ENCODE data around the gene MEPE.

The MEPE gene

DNA sequence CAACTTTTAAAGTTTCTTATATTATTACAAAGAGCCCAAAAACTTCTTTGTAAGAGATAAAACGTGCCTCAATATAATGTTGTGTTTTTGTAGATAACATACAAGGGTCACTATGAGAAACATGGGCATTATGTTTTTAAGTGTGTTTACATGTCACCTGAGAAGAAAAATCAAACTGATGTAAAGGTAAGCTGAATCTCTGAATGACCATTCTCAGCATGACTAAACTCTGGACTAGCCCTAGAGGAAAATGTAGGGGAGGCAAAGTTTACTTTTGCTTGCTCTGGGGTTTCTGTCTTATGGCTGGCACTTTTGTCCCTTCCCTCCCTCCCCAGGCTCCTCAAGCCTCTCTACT, 6.8 kb downstream of the MEPE start:
- Histone ChIP-seq H3K9me3 (ENCODE audit: control insufficient read depth, insufficient read depth, low read length) (no peaks in the 10 kb centered on the region), H3K27ac (ENCODE audit: low read length) (no peak overlapping the region), H3K4me1 (ENCODE audit: control insufficient read depth, insufficient read depth, low read length) (peaks cover 4% of the 10 kb centered on the region; the same call in 1 of the 2 replicates), H3K4me3 (ENCODE audit: low read length) (no peak overlapping the region), H3K27me3 (ENCODE audit: control insufficient read depth, insufficient read depth, low read length) (no peaks in the 10 kb centered on the region; the same call in 1 of the 2 replicates), H3K36me3 (ENCODE audit: control insufficient read depth, insufficient read depth, low read length) (no peaks in the 10 kb centered on the region)
- no peak for DNase-seq (ENCODE audit: low read depth, low spot score)
- WGBS (ENCODE audit: insufficient coverage, insufficient read length): no CpG with 5 or more reads among the region's 1 CpG

DNA sequence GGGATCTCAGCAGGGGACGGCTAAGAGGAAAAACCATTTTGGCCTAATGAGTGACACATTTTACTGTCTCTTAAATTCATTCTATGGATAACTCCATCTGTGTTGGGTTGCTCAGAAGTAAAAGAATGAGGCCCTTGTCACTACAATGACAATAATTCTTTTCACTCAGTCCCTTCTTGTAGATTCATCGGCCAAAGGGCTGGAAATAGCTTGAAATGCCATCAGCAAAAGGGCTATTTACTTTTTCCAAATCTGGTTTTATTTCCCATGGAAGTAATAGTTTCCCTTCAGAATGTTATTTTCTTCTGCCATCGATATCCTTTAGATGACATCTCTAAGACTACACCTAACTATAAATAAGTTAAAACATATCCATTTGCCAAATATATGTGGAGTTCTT, 7.4 kb downstream of the MEPE start:
- Histone ChIP-seq H3K9me3 (ENCODE audit: control insufficient read depth, insufficient read depth, low read length) (no peaks in the 10 kb centered on the region), H3K36me3 (ENCODE audit: control insufficient read depth, insufficient read depth, low read length) (no peaks in the 10 kb centered on the region), H3K27me3 (ENCODE audit: control insufficient read depth, insufficient read depth, low read length) (no peaks in the 10 kb centered on the region; the same call in 1 of the 2 replicates), H3K4me3 (ENCODE audit: low read length) (no peak overlapping the region), H3K27ac (ENCODE audit: low read length) (no peak overlapping the region), H3K4me1 (ENCODE audit: control insufficient read depth, insufficient read depth, low read length) (peaks cover 4% of the 10 kb centered on the region; the same call in 1 of the 2 replicates)
- no peak for DNase-seq (ENCODE audit: low read depth, low spot score)
- no CpG with 5 or more reads among the region's 3 CpGs for WGBS (ENCODE audit: insufficient coverage, insufficient read length)

DNA sequence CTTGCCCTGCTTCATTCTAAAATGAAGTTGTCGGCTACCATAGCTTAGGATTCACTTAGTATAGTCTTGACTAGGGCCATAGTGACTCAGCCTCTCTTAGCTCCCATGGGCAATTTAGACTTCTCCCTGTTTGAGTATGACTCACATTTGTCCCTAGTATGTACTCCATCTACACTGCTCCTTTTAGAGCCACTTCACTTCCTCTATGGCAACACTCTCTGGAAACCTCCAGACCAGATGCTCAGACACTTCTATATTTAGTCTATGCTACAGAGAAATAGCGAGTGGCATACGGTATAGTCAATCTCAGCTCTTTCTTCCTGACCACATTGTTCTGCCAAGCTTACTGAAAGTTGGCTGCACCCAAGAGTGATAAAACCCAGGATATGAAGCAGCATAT, 11.2 kb downstream of the MEPE start:
- no CpG with 5 or more reads among the region's 3 CpGs for WGBS (ENCODE audit: insufficient coverage, insufficient read length)
- H3K27ac ChIP-seq (ENCODE audit: low read length): no peak overlapping the region
- no peaks in the 10 kb centered on the region for H3K9me3 ChIP-seq (ENCODE audit: control insufficient read depth, insufficient read depth, low read length)
- no peaks in the 10 kb centered on the region for H3K36me3 ChIP-seq (ENCODE audit: control insufficient read depth, insufficient read depth, low read length)
- DNase-seq (ENCODE audit: low read depth, low spot score): no peak
- peaks cover 3% of the 10 kb centered on the region; the same call in 1 of the 2 replicates for H3K4me1 ChIP-seq (ENCODE audit: control insufficient read depth, insufficient read depth, low read length)
- H3K27me3 ChIP-seq (ENCODE audit: control insufficient read depth, insufficient read depth, low read length): no peaks in the 10 kb centered on the region; the same call in 1 of the 2 replicates
- H3K4me3 ChIP-seq (ENCODE audit: low read length): no peak overlapping the region

DNA sequence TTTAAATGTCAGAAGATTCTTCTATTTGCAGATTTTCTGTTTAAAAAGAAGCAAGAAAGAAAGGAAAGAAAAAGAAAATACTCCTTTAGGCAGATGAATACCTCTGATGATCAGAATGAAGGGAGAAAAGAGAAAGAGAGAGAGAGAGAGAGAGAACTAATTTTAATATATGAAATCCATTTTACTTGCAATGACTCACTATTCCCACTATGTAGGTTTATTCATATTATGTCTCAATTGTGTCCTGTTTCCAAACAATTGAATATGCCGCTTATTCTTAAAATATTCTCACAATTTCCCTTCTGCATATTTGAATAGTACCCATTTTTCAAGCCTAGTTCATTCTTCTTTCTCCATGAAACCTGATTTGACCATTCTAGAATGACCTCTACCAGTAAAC, 11.7 kb downstream of the MEPE start:
- Histone ChIP-seq H3K27ac (ENCODE audit: low read length) (no peak overlapping the region), H3K4me3 (ENCODE audit: low read length) (no peak overlapping the region), H3K4me1 (ENCODE audit: control insufficient read depth, insufficient read depth, low read length) (peaks cover 1% of the 10 kb centered on the region; the same call in 1 of the 2 replicates), H3K9me3 (ENCODE audit: control insufficient read depth, insufficient read depth, low read length) (no peaks in the 10 kb centered on the region), H3K27me3 (ENCODE audit: control insufficient read depth, insufficient read depth, low read length) (no peaks in the 10 kb centered on the region; the same call in 1 of the 2 replicates), H3K36me3 (ENCODE audit: control insufficient read depth, insufficient read depth, low read length) (no peaks in the 10 kb centered on the region)
- WGBS (ENCODE audit: insufficient coverage, insufficient read length): 100% methylated on average over 1 of the region's 1 CpG
- DNase-seq (ENCODE audit: low read depth, low spot score): no peak

DNA sequence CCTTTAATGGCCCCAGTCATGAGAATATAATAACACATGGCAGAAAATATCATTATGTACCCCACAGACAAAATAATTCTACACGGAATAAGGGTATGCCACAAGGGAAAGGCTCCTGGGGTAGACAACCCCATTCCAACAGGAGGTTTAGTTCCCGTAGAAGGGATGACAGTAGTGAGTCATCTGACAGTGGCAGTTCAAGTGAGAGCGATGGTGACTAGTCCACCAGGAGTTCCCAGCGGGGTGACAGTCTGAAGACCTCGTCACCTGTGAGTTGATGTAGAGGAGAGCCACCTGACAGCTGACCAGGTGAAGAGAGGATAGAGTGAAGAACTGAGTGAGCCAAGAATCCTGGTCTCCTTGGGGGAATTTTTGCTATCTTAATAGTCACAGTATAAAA, 13.5 kb downstream of the MEPE start:
- Histone ChIP-seq H3K36me3 (ENCODE audit: control insufficient read depth, insufficient read depth, low read length) (no peaks in the 10 kb centered on the region), H3K4me1 (ENCODE audit: control insufficient read depth, insufficient read depth, low read length) (peaks cover 1% of the 10 kb centered on the region; the same call in 1 of the 2 replicates), H3K27me3 (ENCODE audit: control insufficient read depth, insufficient read depth, low read length) (no peaks in the 10 kb centered on the region; the same call in 1 of the 2 replicates), H3K9me3 (ENCODE audit: control insufficient read depth, insufficient read depth, low read length) (no peaks in the 10 kb centered on the region), H3K27ac (ENCODE audit: low read length) (no peak overlapping the region), H3K4me3 (ENCODE audit: low read length) (no peak overlapping the region)
- no peak for DNase-seq (ENCODE audit: low read depth, low spot score)
- WGBS (ENCODE audit: insufficient coverage, insufficient read length): no CpG with 5 or more reads among the region's 5 CpGs

DNA sequence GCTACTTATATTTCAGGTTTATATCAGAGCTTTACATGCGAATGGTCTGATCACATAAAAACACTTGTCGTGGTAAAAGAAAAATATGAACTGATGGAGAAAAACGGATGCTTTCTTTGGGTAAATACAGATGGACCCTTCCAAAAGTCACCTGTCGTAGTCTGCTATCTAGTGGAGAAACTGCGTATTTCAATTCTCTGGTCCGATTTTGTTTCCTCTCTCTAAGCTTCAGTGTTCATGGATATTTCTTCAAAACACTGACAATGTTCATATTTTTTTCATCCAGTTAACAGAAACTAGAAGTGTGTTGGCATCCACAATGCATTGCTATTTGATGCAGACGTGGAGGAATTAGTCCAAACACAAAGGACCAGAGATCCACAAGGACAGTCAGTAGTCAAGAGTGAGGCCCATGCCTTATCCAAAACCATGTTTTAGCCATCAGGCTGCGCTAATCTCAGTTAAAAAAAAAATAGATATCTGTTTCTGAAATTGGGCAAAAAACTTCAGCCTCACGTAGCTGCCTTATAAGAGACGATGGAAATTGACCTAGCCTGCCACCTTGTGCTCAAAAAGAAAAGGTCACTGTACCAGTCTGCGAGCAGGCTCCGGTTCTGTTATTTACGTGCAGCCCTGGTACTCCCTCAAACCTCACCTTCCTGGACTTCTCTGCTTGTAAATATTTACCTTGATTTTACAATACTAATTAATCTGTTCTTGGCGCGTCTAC, 16.0 kb downstream of the MEPE start:
- no CpG with 5 or more reads among the region's 15 CpGs for WGBS (ENCODE audit: insufficient coverage, insufficient read length)
- H3K4me3 ChIP-seq (ENCODE audit: low read length): no peak overlapping the region
- no peak for DNase-seq (ENCODE audit: low read depth, low spot score)
- H3K36me3 ChIP-seq (ENCODE audit: control insufficient read depth, insufficient read depth, low read length): no peaks in the 10 kb centered on the region
- H3K27ac ChIP-seq (ENCODE audit: low read length): no peak overlapping the region
- H3K9me3 ChIP-seq (ENCODE audit: control insufficient read depth, insufficient read depth, low read length): no peaks in the 10 kb centered on the region
- no peaks in the 10 kb centered on the region; the same call in 1 of the 2 replicates for H3K27me3 ChIP-seq (ENCODE audit: control insufficient read depth, insufficient read depth, low read length)
- peaks cover 3% of the 10 kb centered on the region; the same call in 1 of the 2 replicates for H3K4me1 ChIP-seq (ENCODE audit: control insufficient read depth, insufficient read depth, low read length)

DNA sequence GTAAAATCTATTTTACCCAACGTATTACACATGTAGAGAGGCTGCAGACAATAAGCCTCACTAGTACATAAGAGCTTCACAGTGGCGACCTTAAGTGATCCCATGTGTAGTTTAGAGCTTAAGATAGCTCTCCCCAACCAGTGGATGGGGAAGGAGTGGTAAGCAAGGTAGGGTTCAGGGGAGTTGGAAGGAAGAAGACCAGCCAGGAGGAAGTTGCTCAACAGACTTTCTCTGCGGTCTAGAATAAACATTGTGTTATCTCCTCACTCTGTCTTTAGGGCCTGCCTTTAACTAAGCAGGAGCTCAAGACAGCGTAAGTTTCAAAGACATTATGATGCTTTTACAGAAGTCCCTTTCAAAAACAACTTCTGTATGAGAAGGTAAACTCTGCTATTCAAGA, 16.8 kb downstream of the MEPE start:
- no peak overlapping the region for H3K27ac ChIP-seq (ENCODE audit: low read length)
- H3K27me3 ChIP-seq (ENCODE audit: control insufficient read depth, insufficient read depth, low read length): no peaks in the 10 kb centered on the region
- DNase-seq (ENCODE audit: low read depth, low spot score): no peak
- no peaks in the 10 kb centered on the region for H3K9me3 ChIP-seq (ENCODE audit: control insufficient read depth, insufficient read depth, low read length)
- H3K4me1 ChIP-seq (ENCODE audit: control insufficient read depth, insufficient read depth, low read length): peaks cover 3% of the 10 kb centered on the region; the same call in 1 of the 2 replicates
- H3K4me3 ChIP-seq (ENCODE audit: low read length): no peak overlapping the region
- no peaks in the 10 kb centered on the region for H3K36me3 ChIP-seq (ENCODE audit: control insufficient read depth, insufficient read depth, low read length)
- no CpG with 5 or more reads among the region's 4 CpGs for WGBS (ENCODE audit: insufficient coverage, insufficient read length)

DNA sequence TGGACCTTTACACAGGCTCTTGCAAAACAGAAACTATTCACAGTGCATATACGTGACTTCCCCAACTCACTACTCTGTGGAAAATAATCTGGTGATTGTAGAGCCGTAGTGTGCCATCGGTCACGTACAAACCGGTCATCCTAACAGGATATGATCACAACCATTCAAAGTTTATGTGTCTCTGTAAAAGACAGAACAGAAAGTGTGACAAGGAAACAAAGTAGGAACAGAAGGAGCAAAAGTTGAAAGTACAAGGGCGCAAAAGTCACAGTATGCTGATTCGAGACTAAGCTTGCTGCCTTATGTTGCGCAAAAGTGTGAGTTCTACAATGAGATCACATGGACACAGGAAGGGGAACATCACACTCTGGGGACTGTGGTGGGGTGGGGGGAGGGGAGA, 18.6 kb downstream of the MEPE start:
- Histone ChIP-seq H3K27ac (ENCODE audit: low read length) (no peak overlapping the region), H3K4me3 (ENCODE audit: low read length) (no peak overlapping the region), H3K27me3 (ENCODE audit: control insufficient read depth, insufficient read depth, low read length) (no peaks in the 10 kb centered on the region), H3K36me3 (ENCODE audit: control insufficient read depth, insufficient read depth, low read length) (no peaks in the 10 kb centered on the region), H3K4me1 (ENCODE audit: control insufficient read depth, insufficient read depth, low read length) (peaks cover 5% of the 10 kb centered on the region), H3K9me3 (ENCODE audit: control insufficient read depth, insufficient read depth, low read length) (no peaks in the 10 kb centered on the region)
- no CpG with 5 or more reads among the region's 8 CpGs for WGBS (ENCODE audit: insufficient coverage, insufficient read length)
- DNase-seq (ENCODE audit: low read depth, low spot score): no peak

DNA sequence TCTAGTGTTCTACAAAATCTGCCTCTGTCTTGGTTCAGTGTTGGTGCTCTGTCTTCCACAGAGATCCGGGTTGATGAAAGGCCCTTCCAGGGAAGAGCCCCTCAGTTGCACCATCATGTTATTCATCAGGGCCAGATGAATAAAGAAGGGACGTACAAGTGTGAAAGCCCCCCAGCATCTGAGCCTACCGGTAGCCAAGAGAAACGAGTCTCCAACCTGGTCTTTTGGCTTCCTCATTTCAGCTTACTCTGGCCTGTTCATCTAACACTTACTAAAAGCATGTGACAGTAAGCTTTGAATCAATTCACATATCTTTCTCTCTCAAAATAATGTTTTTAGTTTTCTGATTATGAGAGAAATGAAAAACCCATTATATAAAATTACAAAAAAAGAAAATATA, 19.2 kb downstream of the MEPE start:
- Histone ChIP-seq H3K4me1 (ENCODE audit: control insufficient read depth, insufficient read depth, low read length) (peaks cover 5% of the 10 kb centered on the region), H3K4me3 (ENCODE audit: low read length) (no peak overlapping the region), H3K27ac (ENCODE audit: low read length) (no peak overlapping the region), H3K27me3 (ENCODE audit: control insufficient read depth, insufficient read depth, low read length) (no peaks in the 10 kb centered on the region), H3K36me3 (ENCODE audit: control insufficient read depth, insufficient read depth, low read length) (no peaks in the 10 kb centered on the region), H3K9me3 (ENCODE audit: control insufficient read depth, insufficient read depth, low read length) (no peaks in the 10 kb centered on the region)
- no peak for DNase-seq (ENCODE audit: low read depth, low spot score)
- WGBS (ENCODE audit: insufficient coverage, insufficient read length): no CpG with 5 or more reads among the region's 4 CpGs

DNA sequence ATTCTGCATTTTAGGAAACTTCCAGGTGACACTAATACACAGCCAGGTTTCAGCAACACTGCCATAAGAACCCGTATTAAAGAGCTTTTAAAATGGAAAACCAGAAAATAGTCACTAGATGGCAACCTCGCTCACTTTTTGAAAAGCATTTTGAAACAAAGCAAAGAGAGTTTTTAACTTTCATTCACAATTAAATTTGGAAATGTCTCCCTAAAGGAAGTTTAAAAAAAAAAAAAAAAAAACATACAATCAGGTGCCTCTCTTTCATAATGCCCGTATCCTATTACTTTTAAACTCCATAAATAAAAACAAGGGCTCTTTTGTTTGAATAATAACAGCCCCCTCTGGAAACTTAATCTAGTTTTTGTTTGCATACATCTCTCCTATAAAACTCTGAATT, 20.3 kb downstream of the MEPE start:
- no peaks in the 10 kb centered on the region for H3K36me3 ChIP-seq (ENCODE audit: control insufficient read depth, insufficient read depth, low read length)
- no peaks in the 10 kb centered on the region for H3K27me3 ChIP-seq (ENCODE audit: control insufficient read depth, insufficient read depth, low read length)
- peaks cover 5% of the 10 kb centered on the region for H3K4me1 ChIP-seq (ENCODE audit: control insufficient read depth, insufficient read depth, low read length)
- H3K27ac ChIP-seq (ENCODE audit: low read length): no peak overlapping the region
- H3K9me3 ChIP-seq (ENCODE audit: control insufficient read depth, insufficient read depth, low read length): no peaks in the 10 kb centered on the region
- no CpG with 5 or more reads among the region's 3 CpGs for WGBS (ENCODE audit: insufficient coverage, insufficient read length)
- no peak overlapping the region for H3K4me3 ChIP-seq (ENCODE audit: low read length)
- no peak for DNase-seq (ENCODE audit: low read depth, low spot score)

DNA sequence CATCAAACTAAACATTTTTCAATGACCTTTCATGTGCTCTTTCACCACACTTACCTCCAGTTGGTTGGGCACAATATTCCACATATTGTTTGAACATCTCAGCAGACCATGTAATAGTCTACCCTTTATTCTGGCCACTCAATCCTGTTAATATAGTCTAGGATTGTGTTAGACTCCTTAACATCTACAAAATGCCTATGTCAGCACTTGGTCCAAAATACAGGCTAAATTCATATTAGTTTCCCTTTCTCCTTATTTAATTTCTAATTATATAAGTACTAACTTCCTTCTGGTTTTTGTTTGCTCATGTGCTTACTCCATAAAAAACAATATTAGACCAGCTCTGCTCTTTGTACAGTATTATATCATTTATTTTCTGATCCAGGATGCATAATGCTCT, 21.1 kb downstream of the MEPE start:
- H3K4me1 ChIP-seq (ENCODE audit: control insufficient read depth, insufficient read depth, low read length): peaks cover 4% of the 10 kb centered on the region
- no peaks in the 10 kb centered on the region for H3K9me3 ChIP-seq (ENCODE audit: control insufficient read depth, insufficient read depth, low read length)
- no peaks in the 10 kb centered on the region for H3K36me3 ChIP-seq (ENCODE audit: control insufficient read depth, insufficient read depth, low read length)
- no peak for DNase-seq (ENCODE audit: low read depth, low spot score)
- no peaks in the 10 kb centered on the region for H3K27me3 ChIP-seq (ENCODE audit: control insufficient read depth, insufficient read depth, low read length)
- H3K27ac ChIP-seq (ENCODE audit: low read length): no peak overlapping the region
- no peak overlapping the region for H3K4me3 ChIP-seq (ENCODE audit: low read length)
